MCF 10A (cell line): ENCODE measurements around the gene EXOC3L2. TPM values are rescaled to one million over a fixed set of nuclear protein-coding genes. Genes with fewer than 3 reads are reported as not detected.
"Not testable (repeated sequence)": the region's sequence is repeated elsewhere in the genome, so short reads cannot be mapped to it uniquely, and the experiment has no call there.

Experiments used
- BruUV-seq: library from RNA; stranded (reverse); fragments of 400-500 nt; replicated peaks from 2 replicates; lab custom pipeline; 2021; lab: Mats Ljungman, UMichigan
- CTCF ChIA-PET: fragments of 300-600 bp; sonication (Branson Sonifier 250); formaldehyde crosslinking; extraction: SDS; loops from one replicate; lab custom pipeline; 2021; ENCODE audit warnings: antibody characterized with exemption, inconsistent platforms; lab: Yijun Ruan, JAX
- POLR2A ChIA-PET: fragments of 300-600, 350-650 bp; sonication (Branson Sonifier 250); formaldehyde crosslinking; extraction: SDS; loops from one replicate; lab custom pipeline; 2020; ENCODE audit warnings: antibody characterized with exemption, inconsistent platforms; lab: Yijun Ruan, JAX
- DNase-seq: peaks from one replicate; pipeline ENCODE4 v3.0.0-alpha.2; 2018; ENCODE audit not compliant: unreplicated experiment
- H3K27ac Mint-ChIP-seq: one replicate; pipeline ENCODE4 v1.8.0; 2022; ENCODE audit warnings: mild to moderate bottlenecking, low read depth, mixed read lengths; ENCODE audit not compliant: unreplicated experiment
- H3K27me3 Mint-ChIP-seq: one replicate; pipeline ENCODE4 v1.8.0; 2022; ENCODE audit warnings: mixed read lengths; ENCODE audit not compliant: insufficient read depth, unreplicated experiment
- H3K36me3 Mint-ChIP-seq: one replicate; pipeline ENCODE4 v1.8.0; 2022; ENCODE audit warnings: mild to moderate bottlenecking, moderate library complexity, mixed read lengths; ENCODE audit not compliant: insufficient read depth, unreplicated experiment
- H3K4me1 Mint-ChIP-seq: one replicate; pipeline ENCODE4 v1.8.0; 2022; ENCODE audit warnings: mixed read lengths; ENCODE audit not compliant: insufficient read depth, unreplicated experiment
- H3K4me3 Mint-ChIP-seq: one replicate; pipeline ENCODE4 v1.8.0; 2022; ENCODE audit warnings: mild to moderate bottlenecking, moderate library complexity, mixed read lengths; ENCODE audit not compliant: unreplicated experiment
- H3K9me3 Mint-ChIP-seq: one replicate; pipeline ENCODE4 v1.8.0; 2022; ENCODE audit warnings: mixed read lengths; ENCODE audit not compliant: unreplicated experiment
- CTCF ChIP-seq: fragments of 200-600 bp; IDR thresholded peaks from one replicate; pipeline ENCODE4 v1.8.0; 2022; ENCODE audit warnings: antibody characterized with exemption, mild to moderate bottlenecking; ENCODE audit not compliant: unreplicated experiment
- intact Hi-C: fragments of 100-400 bp; cut with micrococcal nuclease; formaldehyde crosslinking; loops from 2 replicates; pipeline ENCODE4 v1.14.1; 2022
- total RNA-seq: library from RNA; stranded (reverse); gene quantifications from 2 replicates; pipeline ENCODE4 v1.2.3, GENCODE V29; 2022

EXOC3L2 gene
- total RNA-seq, 1 experiment from 2014 or later = not detected

- CTCF ChIA-PET = interaction anchor here (0.9 kb wide), 1 partner anchor 74 kb away, joined by 4 read pairs; no protein-coding TSS in a partner anchor
- Mint-ChIP-seq H3K4me3 (no peak overlapping the region), H3K27ac (no peak overlapping the region), H3K9me3 (no peaks in the 10 kb centered on the region), H3K4me1 (no peaks in the 10 kb centered on the region), H3K36me3 (no peaks in the 10 kb centered on the region), H3K27me3 (peaks cover 14% of the 10 kb centered on the region)
- no peak for TF ChIP-seq CTCF
- BruUV-seq = no TSS peak
- no peak for DNase-seq
- intact Hi-C loops = no loop called here
- POLR2A ChIA-PET = no interaction called here
Observed at GRCh38 chr19:45238556-45238955, 6.7 kb downstream of the EXOC3L2 start.

GRCh38 chr19:45235485-45235884 is 9.7 kb downstream of the EXOC3L2 start:
- no peaks in the 10 kb centered on the region for H3K36me3 Mint-ChIP-seq
- no TSS peak for BruUV-seq
- peaks cover 14% of the 10 kb centered on the region for H3K27me3 Mint-ChIP-seq
- CTCF ChIA-PET = interaction anchor here (0.8 kb wide), 1 partner anchor 11 kb away, joined by 3 read pairs; no protein-coding TSS in a partner anchor
- DNase-seq = no peak
- H3K9me3 Mint-ChIP-seq = no peaks in the 10 kb centered on the region
- H3K27ac Mint-ChIP-seq = no peak overlapping the region
- intact Hi-C loops = no loop called here
- peaks cover 12% of the 10 kb centered on the region for H3K4me1 Mint-ChIP-seq
- H3K4me3 Mint-ChIP-seq = no peak overlapping the region
- TF ChIP-seq CTCF = no peak
- POLR2A ChIA-PET = no interaction called here

- no peaks in the 10 kb centered on the region for H3K36me3 Mint-ChIP-seq
- CTCF ChIA-PET = interaction anchor here (0.6 to 0.7 kb wide), 3 partner anchors 30 to 144 kb away, joined by 3 to 4 read pairs (median 3); no protein-coding TSS in a partner anchor
- DNase-seq = no peak
- no peaks in the 10 kb centered on the region for H3K9me3 Mint-ChIP-seq
- no peak for TF ChIP-seq CTCF
- peaks cover 14% of the 10 kb centered on the region for H3K27me3 Mint-ChIP-seq
- peaks cover 12% of the 10 kb centered on the region for H3K4me1 Mint-ChIP-seq
- H3K4me3 Mint-ChIP-seq = no peak overlapping the region
- intact Hi-C loops = no loop called here
- POLR2A ChIA-PET = no interaction called here
- no peak overlapping the region for H3K27ac Mint-ChIP-seq
- no TSS peak for BruUV-seq
Observed at GRCh38 chr19:45234089-45234869, 10.9 kb downstream of the EXOC3L2 start.

- Mint-ChIP-seq H3K4me1 (peaks cover 12% of the 10 kb centered on the region), H3K4me3 (no peak overlapping the region), H3K27me3 (peaks cover 4% of the 10 kb centered on the region), H3K9me3 (no peaks in the 10 kb centered on the region), H3K36me3 (no peaks in the 10 kb centered on the region), H3K27ac (no peak overlapping the region)
- DNase-seq = peak; percentile 79
- POLR2A ChIA-PET = interaction anchor here (0.8 to 2.2 kb wide), 5 partner anchors 10 to 67 kb away, joined by 3 to 13 read pairs (median 4); partner anchors contain the start of genes BLOC1S3 and TRAPPC6A
- TF ChIP-seq CTCF = no peak
- intact Hi-C loops = no loop called here
- BruUV-seq = no TSS peak
- CTCF ChIA-PET = interaction anchor here (0.6 to 1.2 kb wide), 3 partner anchors 15 to 254 kb away, joined by 3 to 5 read pairs (median 4); no protein-coding TSS in a partner anchor
Observed at GRCh38 chr19:45231891-45232290, 13.3 kb downstream of the EXOC3L2 start.

GRCh38 chr19:45229056-45229455 is 16.2 kb downstream of the EXOC3L2 start:
- H3K4me3 Mint-ChIP-seq, intact Hi-C loops, H3K36me3 Mint-ChIP-seq, BruUV-seq, H3K9me3 Mint-ChIP-seq, H3K27ac Mint-ChIP-seq, DNase-seq, H3K27me3 Mint-ChIP-seq: not testable (repeated sequence)
- POLR2A ChIA-PET = interaction anchor here (0.5 to 1.5 kb wide), 6 partner anchors 9 to 152 kb away, joined by 3 read pairs; no protein-coding TSS in a partner anchor
- CTCF ChIA-PET = interaction anchor here (0.7 kb wide), 1 partner anchor 37 kb away, joined by 3 read pairs; no protein-coding TSS in a partner anchor
- H3K4me1 Mint-ChIP-seq = peaks cover 12% of the 10 kb centered on the region
